Central memory CD4-positive, alpha-beta T cell (primary cell): ENCODE measurements around the gene UXS1.
"Not testable (repeated sequence)": the region's sequence is repeated elsewhere in the genome, so short reads cannot be mapped to it uniquely, and the experiment has no call there.

Experiments used
- DNase-seq: peaks from one replicate; pipeline ENCODE4 v3.0.0; 2022
- total RNA-seq, 3 experiments: gene quantifications; one replicate each; lab custom pipeline; 2026; lab: John Stamatoyannopoulos, UW

Gene UXS1
- 33.4 to 139 (median 77.6) reads per million in 3 experiments for total RNA-seq

DNA sequence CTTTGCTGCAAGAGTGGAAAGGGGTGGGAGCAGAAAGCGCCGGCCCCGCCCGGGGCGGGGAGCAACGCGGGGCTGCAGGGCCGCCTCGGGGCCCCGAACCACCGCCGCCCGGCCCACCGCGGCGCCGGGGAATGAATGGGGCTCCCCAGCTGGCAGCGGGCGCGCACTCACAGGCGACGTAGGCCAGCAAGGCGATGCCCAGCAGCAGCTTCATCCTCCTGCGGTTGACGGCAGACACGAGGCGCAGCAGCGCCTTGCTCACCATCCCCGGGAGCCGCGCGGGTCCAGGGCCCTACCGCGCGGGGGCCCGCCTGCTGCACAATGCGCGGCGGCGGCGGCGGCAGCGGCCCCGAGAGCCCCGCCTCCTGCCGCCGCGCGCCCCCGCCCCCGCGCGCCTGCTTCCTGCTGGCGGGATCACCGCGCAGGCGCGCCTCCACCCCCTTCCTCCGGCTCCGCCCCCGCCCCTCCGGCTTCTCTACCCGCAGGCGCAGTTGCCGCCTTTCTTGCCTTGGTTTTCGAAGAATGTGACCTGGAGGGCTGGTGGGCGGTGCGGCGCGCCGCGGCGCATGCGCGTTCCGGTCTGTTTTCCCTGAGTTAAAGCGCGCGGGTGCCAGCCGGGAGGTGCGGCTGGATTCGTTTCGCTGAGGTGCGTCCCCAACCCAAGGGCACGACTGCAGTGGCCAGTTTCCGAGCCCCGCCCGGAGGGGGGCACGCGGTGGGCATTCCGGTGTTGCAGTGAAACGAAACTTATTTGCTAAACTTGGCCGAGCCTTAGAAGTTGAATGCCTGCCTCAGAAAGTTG lies at the start of gene UXS1:
Gene UXS1, minus strand, starts transcription at position 325 of the 802 bp plus-strand sequence. Its CDS starts 60 bp downstream, at position 265.
- DNase-seq, result peak; percentile 97

DNA sequence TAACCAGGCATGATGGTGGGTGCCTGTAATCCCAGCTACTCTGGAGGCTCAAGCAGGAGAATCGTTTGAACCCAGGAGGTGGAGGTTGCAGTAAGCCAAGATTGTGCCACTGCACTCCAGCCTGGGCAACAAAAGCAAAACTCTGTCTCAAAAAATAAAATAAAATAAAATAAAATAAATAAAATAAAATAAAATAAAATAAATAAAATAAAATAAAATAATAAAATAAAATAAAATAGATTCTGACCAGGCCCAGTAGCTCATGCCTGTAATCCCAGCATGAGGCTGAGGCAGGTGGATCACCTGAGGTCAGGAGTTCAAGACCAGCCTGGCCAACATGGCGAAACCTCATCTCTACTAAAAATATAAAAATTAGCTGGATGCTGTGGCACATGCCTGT lies 45.4 kb upstream of the UXS1 start:
- DNase-seq, result not testable (repeated sequence)

DNA sequence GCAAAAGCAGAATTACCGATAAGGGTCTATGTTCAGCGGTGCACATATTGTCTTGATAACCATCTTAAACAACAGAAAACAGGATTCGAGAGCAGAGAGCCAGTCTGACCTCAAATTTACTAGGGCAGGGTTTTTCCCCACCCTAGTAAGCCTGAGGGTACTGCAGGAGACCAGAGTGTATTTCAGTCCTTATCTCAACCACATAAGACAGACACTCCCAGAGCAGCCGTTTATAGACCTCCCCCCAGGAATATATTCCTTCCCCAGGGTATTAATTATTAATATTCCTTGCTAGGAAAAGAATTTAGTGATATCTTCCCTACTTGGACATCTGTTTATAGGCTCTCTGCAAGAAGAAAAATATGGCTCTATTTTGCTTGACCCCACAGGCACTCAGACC lies 41.3 kb upstream of the UXS1 start:
- DNase-seq, result not testable (repeated sequence)

DNA sequence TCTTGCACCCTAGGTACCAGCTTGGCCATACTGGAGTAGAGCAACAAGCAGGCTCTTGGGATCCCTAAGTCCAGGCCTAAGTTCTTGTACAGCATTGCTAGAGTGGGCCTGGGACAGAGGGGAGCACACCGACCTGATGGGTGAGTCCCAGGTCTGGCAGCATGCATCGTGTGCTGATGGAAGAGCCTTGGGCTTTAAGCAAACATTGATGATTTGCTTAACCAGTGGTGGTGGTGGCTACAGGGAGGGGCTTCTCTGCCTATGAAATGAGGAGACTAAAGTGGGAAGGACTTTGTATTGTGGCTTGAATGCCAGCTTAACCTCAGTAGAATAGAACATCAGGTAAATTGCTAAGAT lies 39.2 kb upstream of the UXS1 start:
- DNase-seq, result no peak

DNA sequence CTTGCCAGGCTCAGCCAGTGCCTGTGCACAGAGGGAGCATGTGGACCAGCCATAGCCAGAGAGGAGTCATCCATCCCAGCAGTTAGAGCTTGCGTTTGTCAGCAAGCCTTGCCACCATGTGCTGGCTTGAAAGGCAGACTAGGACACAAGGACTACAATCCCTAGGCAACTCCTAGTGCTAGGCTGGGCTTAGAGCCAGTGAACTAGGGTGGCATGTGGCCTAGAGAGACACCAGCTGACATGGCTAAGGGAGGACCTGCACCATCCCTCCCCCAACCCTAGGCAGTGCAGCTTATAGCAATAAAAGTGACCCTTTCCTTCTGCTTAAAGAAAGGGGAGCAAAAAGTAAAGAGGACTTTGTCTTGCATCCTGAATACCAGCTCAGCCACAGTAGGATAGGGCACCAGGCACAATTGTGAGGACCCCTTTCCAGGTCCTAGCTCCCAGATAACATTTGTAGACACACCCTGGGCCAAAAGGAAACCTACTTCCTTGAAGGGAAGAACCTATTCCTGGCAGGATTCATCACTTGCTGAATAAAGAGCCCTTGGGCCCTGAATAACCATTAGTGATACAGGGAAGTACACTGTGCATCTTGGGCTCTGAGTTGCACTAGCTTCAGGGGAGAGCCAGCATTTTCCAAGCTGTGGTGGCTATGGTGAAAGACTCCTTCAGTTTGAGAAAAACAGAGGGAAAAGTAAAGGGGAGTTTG lies 38.7 kb upstream of the UXS1 start:
- DNase-seq, result no peak

DNA sequence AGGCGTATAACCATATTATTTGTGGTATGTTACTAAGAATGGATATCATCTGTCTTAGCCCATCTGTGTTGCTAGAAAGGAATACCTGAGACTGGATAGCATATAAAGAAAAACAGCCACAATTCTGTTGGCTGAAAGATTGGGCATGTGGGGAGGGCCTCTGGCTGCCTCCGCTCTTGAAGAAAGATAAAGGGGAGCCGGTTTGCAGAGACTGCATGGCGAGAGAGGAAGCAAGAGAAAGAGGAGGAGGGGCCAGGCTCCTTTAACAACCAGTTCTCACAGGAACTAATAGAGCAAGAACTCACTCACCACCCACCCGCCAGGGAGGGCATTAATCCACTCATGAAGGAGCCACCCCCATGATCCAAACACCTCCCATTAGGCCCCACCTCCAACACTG lies 29.2 kb upstream of the UXS1 start:
- DNase-seq, result no peak

DNA sequence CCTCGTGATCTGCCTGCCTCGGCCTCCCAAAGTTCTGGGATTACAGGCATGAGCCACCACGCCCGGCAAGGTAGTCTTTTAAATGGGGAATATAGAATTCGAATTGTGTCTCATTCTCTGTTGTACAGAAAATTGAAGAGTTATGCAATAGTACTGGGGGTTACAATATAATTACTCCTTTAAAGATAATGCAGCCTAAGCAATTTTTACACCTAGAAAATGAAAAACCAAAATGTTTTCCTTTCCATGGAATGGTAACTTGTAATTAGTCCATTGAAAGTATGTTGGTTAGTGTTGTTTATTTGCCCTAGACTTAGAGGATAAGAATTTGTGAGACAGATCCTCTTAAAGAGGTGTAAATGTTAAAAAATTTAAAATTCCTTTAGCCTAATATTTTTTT lies 28.0 kb upstream of the UXS1 start:
- DNase-seq, result not testable (repeated sequence)

DNA sequence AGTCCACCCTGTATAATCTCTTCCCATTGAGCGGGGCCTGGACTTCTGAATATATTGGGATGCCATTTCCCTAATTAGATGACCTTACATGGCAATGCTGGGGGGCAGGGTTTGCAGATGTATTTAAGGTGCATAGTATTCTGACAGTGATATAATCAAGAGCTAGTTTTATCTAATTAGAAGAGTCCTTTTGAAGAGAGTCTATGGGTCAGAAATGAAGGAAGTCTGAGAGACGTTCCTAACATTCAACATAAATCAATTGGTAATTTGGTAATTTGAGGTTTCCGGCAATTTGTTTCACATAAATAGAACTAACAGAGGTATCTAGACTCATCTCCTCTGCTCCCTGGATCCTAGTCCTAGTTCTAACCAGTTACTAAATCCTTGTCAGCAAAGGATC lies 25.7 kb upstream of the UXS1 start:
- DNase-seq, result no peak

DNA sequence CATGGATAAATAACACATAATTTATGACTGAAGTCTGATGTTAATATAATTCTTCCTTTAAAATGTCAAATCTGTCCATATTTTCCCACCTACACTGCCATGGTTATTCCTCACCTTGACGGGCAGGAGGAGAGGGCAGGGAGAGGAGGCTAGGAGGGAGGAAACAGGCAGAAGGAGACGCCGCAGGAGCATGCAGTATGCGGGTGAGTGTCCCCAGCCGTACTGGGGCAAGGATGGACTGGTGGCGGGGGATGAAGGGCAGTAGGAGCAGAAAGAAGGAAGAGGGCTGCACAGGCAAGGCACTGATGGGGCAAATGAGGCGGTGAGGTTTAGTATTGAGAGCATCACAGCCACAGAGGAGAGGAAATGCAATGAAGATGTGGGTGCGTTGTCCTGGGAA lies 25.1 kb upstream of the UXS1 start:
- not testable (repeated sequence) for DNase-seq

DNA sequence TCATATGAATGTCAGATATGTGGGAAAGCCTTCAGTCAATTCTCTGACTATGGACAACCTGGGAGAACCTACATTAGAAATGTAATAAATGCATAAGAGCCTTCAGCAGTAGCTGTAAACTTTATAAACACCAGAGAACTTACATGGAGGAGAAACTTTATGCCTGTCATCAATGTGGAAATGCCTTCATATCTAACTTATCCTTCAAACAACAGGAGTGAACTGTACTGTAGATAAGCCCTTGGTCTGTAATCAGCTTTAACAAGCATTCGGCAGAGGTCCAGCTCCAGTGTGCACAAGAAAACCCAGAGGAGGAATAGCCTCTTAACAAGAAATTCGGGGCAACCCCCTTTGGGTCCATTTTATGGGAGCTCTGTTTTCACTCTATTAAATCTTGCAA lies 14.8 kb upstream of the UXS1 start:
- no peak for DNase-seq

DNA sequence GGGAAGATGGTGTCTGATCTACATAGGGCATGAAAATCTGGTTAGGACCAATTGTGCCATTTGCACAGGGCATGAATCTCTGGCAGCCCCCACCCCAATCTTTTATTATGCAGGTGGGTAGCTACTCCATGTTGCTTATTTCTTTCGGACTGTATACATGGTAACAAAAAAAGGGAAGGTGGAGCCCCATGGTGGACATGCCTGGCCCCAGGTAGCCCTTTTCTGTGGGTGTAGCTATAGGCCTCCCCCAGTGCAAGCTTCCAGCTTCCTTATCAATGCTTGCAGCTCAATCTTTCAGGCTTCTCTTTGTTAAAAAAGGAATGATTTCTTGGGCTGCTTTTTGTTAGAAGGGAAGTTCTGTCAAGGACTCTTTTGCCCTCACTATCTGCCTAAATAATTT lies 14.3 kb upstream of the UXS1 start:
- DNase-seq, result no peak

DNA sequence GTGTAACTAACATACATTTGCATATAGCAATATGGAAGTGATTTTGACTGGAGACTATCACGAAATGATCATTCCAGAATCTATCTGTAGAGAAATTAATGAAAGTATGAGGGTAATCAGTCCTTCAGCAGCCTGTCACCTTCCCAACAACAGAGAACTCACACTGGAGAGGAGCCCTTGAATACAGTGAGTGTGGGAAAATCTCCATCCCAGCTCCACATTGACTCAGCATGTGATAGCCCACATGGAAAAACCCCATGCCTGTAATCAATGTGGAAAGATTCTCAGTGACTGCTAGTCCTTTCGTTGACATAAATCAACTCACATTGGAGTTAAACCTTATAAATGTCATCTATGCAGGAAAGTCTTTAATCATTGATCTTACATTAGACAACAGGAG lies 13.1 kb upstream of the UXS1 start:
- no peak for DNase-seq

DNA sequence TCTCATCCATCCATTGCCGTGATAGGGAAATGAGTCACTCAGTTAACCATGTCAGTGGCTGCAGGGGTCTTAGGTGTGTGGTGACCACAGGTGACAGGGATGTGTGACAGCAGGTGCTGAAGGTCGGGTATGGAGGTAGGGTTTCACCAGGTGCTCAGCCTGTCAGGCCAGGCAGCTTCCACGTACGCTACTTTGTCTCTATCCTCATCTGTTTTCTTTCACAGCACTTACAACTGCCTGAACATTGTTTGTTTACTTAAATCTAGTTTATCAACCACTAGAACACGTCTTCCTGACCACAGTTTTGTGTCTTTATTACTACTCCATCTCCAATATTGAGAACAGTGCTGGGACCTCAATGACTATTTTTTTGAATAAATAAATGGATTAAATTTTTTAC lies 11.4 kb upstream of the UXS1 start:
- no peak for DNase-seq

DNA sequence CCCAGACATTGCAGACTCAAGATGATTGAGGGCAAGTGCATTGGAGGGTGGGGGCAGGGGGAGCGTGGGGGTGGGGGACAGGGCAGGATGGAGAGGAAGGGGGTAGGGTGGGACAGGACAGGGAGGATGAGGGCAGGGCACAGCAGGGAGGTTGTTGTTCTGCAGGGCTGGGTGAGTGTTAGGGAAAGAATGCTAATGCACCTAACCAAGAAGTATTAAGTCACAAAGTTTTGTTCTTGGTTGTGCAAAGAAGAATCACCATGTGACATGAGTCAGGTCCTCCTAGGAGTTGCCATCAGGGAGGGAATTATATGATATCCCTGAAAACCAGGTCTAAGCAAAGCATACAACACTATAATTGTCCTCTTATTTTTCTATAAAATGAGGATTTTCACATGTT lies 10.4 kb upstream of the UXS1 start:
- not testable (repeated sequence) for DNase-seq

DNA sequence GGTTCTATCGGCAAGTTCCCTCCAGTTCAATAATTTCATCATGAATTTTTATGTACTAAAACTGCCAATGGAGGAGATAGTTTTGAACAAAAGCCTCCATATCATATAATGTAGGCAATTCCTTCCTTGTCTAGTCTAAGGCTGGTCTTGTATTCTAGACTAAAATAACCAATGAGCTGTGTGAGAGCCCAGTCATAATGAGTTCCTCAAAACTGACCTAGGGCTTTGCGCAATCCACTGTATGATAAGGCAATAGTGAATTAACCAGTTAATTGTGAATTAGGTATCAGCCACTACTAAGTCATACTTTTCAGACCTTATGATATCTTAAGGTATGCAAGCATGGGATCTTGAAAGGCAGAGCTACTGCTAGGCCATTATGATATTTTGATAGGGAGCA lies 7.6 kb upstream of the UXS1 start:
- DNase-seq, result no peak

DNA sequence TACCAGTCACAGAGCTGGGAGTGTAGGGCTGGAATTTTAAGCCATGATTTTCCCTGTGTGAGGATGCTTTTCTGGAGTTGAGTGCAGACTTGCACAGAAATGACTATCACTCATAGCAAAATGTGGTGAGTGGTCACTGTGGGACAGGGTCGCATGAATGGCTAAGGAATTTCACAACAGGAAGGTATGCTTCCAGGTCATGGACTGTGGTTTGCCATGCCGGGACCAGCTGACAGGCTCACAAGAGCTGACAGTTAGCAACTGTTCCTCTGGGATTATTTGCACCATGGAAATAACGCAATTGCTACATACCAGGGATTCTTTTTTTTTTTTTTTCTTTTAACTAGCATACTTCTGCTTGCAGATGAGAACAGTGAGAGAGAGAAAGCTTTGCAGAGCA lies 3.8 kb upstream of the UXS1 start:
- no peak for DNase-seq

DNA sequence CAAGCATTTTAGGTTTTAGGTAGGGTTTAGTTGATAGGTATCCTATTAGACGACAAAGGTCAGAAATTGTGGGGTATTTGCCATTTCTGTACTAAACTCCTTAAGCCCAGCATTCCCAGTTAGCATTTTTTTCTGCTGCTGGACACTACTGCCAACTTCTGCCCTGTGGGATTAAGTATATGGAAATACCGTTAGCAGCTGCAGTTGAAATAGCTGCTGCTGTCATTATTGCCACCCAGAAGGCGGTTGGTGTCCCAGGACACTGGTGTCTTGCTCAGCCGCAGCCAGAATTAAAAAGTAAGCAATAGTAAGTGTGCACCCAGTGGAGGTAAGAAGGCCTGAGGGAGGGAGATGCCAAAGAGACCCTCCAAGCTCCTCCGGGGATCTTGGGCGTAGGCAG lies 1.9 kb upstream of the UXS1 start:
- no peak for DNase-seq

DNA sequence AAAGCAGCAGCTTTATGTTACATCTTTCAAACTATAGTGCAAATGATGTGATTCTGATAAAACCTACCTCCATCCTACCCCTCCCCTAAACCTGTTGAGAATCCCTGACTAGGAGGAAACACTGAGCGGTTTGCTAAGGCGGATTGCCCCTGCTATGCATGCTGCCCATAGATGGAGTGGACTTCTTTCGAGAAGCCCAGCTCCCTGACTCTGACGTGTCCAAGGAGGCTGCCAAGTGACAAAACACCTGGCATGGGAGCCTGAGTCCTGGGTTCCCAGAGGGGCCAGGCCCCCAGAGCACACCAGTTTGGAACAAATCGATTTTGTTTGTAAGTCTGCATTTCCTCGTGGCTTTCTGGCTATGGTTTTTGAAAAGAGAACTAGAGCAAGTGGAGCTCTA lies 1.4 kb upstream of the UXS1 start:
- no peak for DNase-seq

DNA sequence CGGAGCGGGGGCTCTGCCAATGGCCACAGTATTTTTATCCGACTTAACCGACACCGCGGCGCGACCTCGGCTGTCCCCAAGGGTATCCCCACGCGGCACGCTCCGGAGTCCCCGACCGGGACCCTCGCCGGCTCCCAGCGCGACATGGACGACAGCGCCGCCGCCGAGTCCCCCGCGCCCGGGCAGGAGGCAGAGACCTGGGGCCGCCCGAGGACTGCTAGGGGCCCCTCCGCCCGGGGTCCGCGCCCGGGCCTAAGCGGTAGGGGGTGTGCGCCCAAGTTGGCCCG lies 468 bp downstream of the UXS1 start:
- DNase-seq, result no peak

DNA sequence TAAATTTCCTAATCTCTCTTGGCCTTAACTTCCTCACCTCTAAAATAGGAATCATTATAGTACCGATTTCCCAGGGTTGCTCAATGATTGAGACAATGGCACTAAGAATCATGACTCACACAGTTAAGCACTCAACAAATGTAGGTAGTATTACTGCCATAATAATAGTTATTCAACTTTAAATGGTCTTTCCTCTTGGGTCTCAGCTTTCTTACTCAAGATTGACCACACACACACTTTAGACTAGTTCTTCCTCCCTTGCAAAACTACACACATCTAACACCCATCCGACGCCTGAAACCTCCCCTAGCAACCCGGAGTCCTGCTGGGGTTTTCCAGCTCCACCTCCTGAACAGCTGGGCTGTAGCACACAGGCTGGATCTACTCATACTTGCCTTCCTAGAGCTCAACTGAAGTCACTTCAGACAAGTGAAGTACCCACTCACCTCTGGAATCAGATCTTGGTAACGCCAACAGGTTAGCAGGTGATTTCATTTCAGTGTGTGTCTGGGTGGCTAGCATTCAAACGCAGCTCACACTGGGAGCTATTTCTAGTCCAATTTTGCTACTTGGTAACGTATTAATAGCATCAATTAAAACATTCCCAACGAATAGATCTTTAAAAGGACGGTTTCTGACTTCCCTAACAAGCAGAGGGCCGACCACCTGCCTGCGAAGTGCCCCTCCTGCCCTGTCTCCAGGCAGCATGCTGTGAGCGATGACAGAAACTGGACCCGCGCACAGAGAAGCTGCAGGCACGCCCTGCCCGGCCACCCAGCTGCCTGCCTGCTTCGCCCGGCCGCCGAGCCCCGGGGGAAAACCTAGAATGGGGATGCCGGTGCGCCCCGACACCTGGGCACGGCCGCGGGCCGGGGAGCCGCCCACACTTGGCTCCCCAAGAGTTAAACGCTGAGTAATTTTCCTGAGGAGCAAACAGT lies 1.1 kb downstream of the UXS1 start:
- peak; percentile 31 for DNase-seq

DNA sequence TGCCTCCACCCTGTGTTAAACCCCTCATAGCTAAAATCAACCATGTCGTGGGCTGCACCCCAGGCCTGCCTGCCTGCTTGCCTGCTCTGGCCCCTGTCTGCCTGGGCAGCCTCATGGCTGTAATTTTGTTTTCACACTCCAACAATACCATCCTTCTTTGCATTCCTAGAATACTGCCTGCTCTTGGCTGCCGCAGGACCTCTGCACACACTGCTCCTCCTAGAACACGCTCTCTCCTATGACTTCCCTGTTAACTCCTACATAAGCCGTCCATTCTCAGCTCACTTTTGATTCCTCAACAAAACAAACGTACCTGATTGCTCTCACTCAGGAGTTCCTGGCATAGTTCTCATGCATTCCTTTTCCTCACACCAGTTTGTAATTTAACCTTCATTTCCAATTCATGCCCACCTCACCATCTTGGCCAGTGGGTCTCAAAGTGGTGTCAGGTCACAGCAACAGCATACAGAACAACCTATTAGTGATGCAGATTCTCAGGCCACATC lies 2.5 kb downstream of the UXS1 start:
- DNase-seq, result no peak

DNA sequence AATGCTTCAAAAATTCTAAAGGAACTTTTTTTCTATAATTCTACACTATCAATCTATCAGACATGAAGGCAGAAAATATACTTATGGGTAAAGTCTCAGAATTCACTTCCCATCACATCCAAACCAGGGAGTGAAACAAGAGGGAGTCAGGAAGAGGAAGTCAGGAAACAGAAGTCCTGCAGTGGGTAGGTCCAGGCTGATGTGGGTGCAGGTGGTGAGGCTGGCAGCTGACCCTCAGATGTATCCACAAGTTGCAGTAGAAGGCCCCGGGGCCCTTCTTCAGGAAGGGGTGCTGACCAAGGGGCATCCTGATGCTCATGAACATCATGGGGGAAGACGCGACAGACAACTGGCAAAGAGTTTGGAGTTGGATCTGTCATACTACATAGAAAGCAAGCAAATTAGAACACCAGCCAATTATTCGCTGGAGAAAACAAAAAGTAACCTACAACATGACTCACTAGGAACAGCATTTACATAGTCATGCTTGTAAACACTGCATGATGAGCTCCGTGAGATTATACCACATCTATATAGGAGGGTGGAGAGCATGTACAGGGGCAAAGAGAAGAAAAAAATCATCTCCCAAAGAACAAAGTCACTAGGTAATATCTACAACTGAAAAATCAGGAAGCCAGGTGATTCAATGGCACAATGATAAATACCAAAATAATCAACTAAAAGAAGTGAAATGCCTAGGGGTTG lies 4.2 kb downstream of the UXS1 start:
- no peak for DNase-seq

DNA sequence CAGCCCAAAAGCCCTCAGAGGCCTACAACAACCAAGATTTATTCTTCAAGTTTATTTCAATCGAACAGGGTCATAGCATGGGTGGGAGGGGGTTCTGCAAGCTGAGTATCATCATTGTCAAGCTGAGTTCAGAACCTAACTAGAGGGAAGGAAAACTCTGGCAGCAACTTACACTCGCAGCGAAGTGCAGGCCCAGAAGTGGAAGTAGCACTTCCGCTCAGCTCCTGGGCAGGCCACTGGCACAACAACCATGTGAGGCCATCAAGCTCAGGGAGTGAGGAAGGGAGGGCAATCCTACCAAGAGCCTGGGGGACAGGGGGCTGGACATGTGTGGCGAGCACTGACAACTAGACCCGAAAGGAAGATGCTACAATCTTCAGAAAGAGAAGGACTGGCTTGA lies 4.8 kb downstream of the UXS1 start:
- no peak for DNase-seq
